ENCODE results near the gene SLC7A6OS.

Gene SLC7A6OS

DNA sequence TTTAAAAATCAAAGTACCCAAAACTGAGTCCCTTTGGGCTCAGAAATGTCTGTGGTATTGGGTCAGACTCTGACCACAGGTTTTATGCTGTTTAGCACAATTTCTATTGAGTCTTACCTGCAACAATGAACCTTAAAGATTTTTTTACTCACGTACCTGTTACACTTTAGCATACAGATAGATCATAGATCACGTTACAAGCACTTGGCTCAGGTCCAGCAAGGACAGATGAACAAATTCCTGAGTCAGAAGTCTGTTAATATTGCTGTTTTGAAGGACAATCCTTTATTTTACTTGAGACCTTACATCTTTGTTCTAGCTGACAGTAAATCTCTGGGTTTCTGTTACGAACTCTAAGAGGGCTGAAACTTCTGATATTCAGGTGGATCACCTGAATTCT, 12.8 kb downstream of the SLC7A6OS start:
- Histone ChIP-seq H3K27me3 (ENCODE audit: control insufficient read depth in 3 of 3, insufficient read depth in 3 of 3, low read depth in 1 of 3, low read length in 3 of 3) (no peaks in the 10 kb centered on the region), H3K9me3 (replicated peaks in 1 of 2; ENCODE audit: control insufficient read depth in 2 of 2, insufficient read depth in 1 of 2, low read depth in 1 of 2, low read length in 2 of 2) (no peaks in the 10 kb centered on the region), H2AFZ (ENCODE audit: low read length) (no peak overlapping the region), H3K4me3 (ENCODE audit: low read length in 2 of 2) (no peak overlapping the region), H2BK5ac (ENCODE audit: low read length) (no peak overlapping the region), H3K79me1 (ENCODE audit: low read depth, low read length) (no peaks in the 10 kb centered on the region), H2BK120ac (ENCODE audit: low read depth, low read length) (no peak overlapping the region), H3K4ac (ENCODE audit: low read length) (no peak overlapping the region), H4K8ac (ENCODE audit: low read depth, low read length) (no peak overlapping the region), H3K27ac (replicated peaks; ENCODE audit: low read length) (no peak overlapping the region), H3K36me3 (replicated peaks in 1 of 2; ENCODE audit: control insufficient read depth in 2 of 2, insufficient read depth in 2 of 2, low read length in 2 of 2) (peaks cover 48 to 94% of the 10 kb centered on the region in 2 donors), H3K9ac (ENCODE audit: low read depth, low read length, poor library complexity) (no peak overlapping the region), H3K14ac (ENCODE audit: low read length) (no peak overlapping the region), H4K91ac (ENCODE audit: low read depth, low read length, poor library complexity) (no peak overlapping the region), H3K4me2 (ENCODE audit: insufficient read depth, low read length, poor library complexity, severe bottlenecking) (no peak overlapping the region), H2BK15ac (ENCODE audit: low read length) (no peak overlapping the region), H3K18ac (ENCODE audit: low read length) (no peak overlapping the region), H3K4me1 (ENCODE audit: control insufficient read depth in 2 of 2, insufficient read depth in 1 of 2, low read depth in 1 of 2, low read length in 2 of 2) (no peaks in the 10 kb centered on the region), H2AK5ac (ENCODE audit: low read depth, low read length) (no peak overlapping the region), H2BK12ac (ENCODE audit: low read length) (no peak overlapping the region), H3K23ac (ENCODE audit: low read depth, low read length, poor library complexity) (no peak overlapping the region)
- DNase-seq (ENCODE audit: low spot score): no peak
- no CpG with 5 or more reads among the region's 3 CpGs for WGBS, 2 donors (ENCODE audit: extremely low coverage in 2 of 2, insufficient read length in 2 of 2, insufficient replicate concordance in 1 of 2)

DNA sequence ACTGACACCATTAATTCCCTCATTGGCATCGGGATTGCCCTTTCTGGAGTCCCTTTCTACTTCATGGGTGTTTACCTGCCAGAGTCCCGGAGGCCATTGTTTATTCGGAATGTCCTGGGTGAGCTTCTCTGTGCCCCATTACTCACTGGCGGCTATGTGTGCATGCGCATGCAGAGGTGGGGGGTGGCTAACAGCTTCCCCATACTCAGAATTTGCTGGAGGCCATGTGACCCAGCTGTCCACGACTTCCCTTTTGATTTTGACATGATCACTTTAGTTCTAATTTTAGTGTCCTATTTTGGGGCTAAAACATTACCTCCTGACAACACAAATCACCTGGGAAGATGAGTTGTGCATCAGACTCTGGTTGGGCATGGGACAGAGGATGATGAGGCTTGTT, 14.1 kb downstream of the SLC7A6OS start:
- Histone ChIP-seq H3K23ac (ENCODE audit: low read depth, low read length, poor library complexity) (no peak overlapping the region), H3K4me1 (ENCODE audit: control insufficient read depth in 2 of 2, insufficient read depth in 1 of 2, low read depth in 1 of 2, low read length in 2 of 2) (no peaks in the 10 kb centered on the region), H3K18ac (ENCODE audit: low read length) (no peak overlapping the region), H2BK12ac (ENCODE audit: low read length) (no peak overlapping the region), H3K27me3 (ENCODE audit: control insufficient read depth in 3 of 3, insufficient read depth in 3 of 3, low read depth in 1 of 3, low read length in 3 of 3) (no peaks in the 10 kb centered on the region), H3K79me1 (ENCODE audit: low read depth, low read length) (no peaks in the 10 kb centered on the region), H2BK5ac (ENCODE audit: low read length) (no peak overlapping the region), H2BK120ac (ENCODE audit: low read depth, low read length) (no peak overlapping the region), H4K91ac (ENCODE audit: low read depth, low read length, poor library complexity) (no peak overlapping the region), H3K27ac (replicated peaks; ENCODE audit: low read length) (no peak overlapping the region), H2BK15ac (ENCODE audit: low read length) (no peak overlapping the region), H2AK5ac (ENCODE audit: low read depth, low read length) (no peak overlapping the region), H3K14ac (ENCODE audit: low read length) (no peak overlapping the region), H4K8ac (ENCODE audit: low read depth, low read length) (no peak overlapping the region), H3K9ac (ENCODE audit: low read depth, low read length, poor library complexity) (no peak overlapping the region), H3K36me3 (replicated peaks in 1 of 2; ENCODE audit: control insufficient read depth in 2 of 2, insufficient read depth in 2 of 2, low read length in 2 of 2) (peaks cover 39 to 92% of the 10 kb centered on the region in 2 donors), H3K9me3 (replicated peaks in 1 of 2; ENCODE audit: control insufficient read depth in 2 of 2, insufficient read depth in 1 of 2, low read depth in 1 of 2, low read length in 2 of 2) (no peaks in the 10 kb centered on the region), H2AFZ (ENCODE audit: low read length) (no peak overlapping the region), H3K4ac (ENCODE audit: low read length) (no peak overlapping the region), H3K4me2 (ENCODE audit: insufficient read depth, low read length, poor library complexity, severe bottlenecking) (no peak overlapping the region), H3K4me3 (ENCODE audit: low read length in 2 of 2) (no peak overlapping the region)
- WGBS, 2 donors (ENCODE audit: extremely low coverage in 2 of 2, insufficient read length in 2 of 2, insufficient replicate concordance in 1 of 2): no CpG with 5 or more reads among the region's 6 CpGs
- DNase-seq (ENCODE audit: low spot score): no peak

DNA sequence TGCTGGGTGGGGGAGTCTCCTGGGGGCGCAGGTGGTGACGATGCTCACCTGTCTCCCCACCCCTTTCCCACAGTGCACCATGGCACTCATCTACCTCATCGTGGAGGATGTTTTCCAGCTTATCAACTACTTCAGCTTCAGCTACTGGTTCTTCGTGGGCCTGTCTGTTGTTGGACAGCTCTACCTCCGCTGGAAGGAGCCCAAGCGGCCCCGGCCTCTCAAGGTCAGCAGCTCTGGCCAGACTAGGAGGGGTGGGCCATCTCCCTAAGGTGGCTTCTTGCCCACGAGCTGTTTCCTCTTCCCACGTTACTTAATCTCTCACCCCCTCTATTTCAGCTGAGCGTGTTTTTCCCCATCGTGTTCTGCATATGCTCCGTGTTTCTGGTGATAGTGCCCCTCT, 14.5 kb downstream of the SLC7A6OS start:
- H3K27ac ChIP-seq (replicated peaks; ENCODE audit: low read length): no peak overlapping the region
- no peak overlapping the region for H2BK120ac ChIP-seq (ENCODE audit: low read depth, low read length)
- H3K27me3 ChIP-seq (ENCODE audit: control insufficient read depth in 3 of 3, insufficient read depth in 3 of 3, low read depth in 1 of 3, low read length in 3 of 3): no peaks in the 10 kb centered on the region
- H2AFZ ChIP-seq (ENCODE audit: low read length): no peak overlapping the region
- H3K9me3 ChIP-seq (replicated peaks in 1 of 2; ENCODE audit: control insufficient read depth in 2 of 2, insufficient read depth in 1 of 2, low read depth in 1 of 2, low read length in 2 of 2): no peaks in the 10 kb centered on the region
- no peak overlapping the region for H3K4me2 ChIP-seq (ENCODE audit: insufficient read depth, low read length, poor library complexity, severe bottlenecking)
- no peak overlapping the region for H3K9ac ChIP-seq (ENCODE audit: low read depth, low read length, poor library complexity)
- H3K4ac ChIP-seq (ENCODE audit: low read length): no peak overlapping the region
- no CpG with 5 or more reads among the region's 12 CpGs for WGBS, 2 donors (ENCODE audit: extremely low coverage in 2 of 2, insufficient read length in 2 of 2, insufficient replicate concordance in 1 of 2)
- no peak for DNase-seq (ENCODE audit: low spot score)
- no peak overlapping the region for H2AK5ac ChIP-seq (ENCODE audit: low read depth, low read length)
- H4K8ac ChIP-seq (ENCODE audit: low read depth, low read length): no peak overlapping the region
- H3K23ac ChIP-seq (ENCODE audit: low read depth, low read length, poor library complexity): no peak overlapping the region
- no peak overlapping the region for H2BK15ac ChIP-seq (ENCODE audit: low read length)
- H3K4me1 ChIP-seq (ENCODE audit: control insufficient read depth in 2 of 2, insufficient read depth in 1 of 2, low read depth in 1 of 2, low read length in 2 of 2): no peaks in the 10 kb centered on the region
- H2BK5ac ChIP-seq (ENCODE audit: low read length): no peak overlapping the region
- H3K4me3 ChIP-seq (ENCODE audit: low read length in 2 of 2): no peak overlapping the region
- H3K14ac ChIP-seq (ENCODE audit: low read length): no peak overlapping the region
- H4K91ac ChIP-seq (ENCODE audit: low read depth, low read length, poor library complexity): no peak overlapping the region
- no peak overlapping the region for H3K18ac ChIP-seq (ENCODE audit: low read length)
- no peaks in the 10 kb centered on the region for H3K79me1 ChIP-seq (ENCODE audit: low read depth, low read length)
- H3K36me3 ChIP-seq (replicated peaks in 1 of 2; ENCODE audit: control insufficient read depth in 2 of 2, insufficient read depth in 2 of 2, low read length in 2 of 2): peaks cover 41 to 92% of the 10 kb centered on the region in 2 donors
- H2BK12ac ChIP-seq (ENCODE audit: low read length): no peak overlapping the region

DNA sequence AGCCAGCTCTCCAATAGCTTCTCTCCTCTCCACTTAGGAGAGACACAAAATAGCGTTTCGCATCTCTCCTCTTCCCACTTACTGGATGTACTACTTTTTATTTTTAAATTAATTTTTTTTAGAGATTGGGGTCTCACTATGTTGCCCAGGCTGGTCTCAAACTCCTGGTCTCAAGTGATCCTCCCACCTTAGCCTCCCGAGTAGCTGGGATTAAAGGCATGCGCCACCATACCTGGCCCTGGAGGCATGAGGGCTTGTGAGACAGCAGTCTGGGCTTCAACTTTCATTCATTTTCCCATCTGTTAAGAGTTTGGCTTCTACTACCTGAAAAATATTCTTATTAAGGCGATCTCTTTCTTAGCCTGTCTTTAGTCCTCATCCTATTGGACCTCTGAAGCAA, 18.3 kb downstream of the SLC7A6OS start:
- no CpG with 5 or more reads among the region's 5 CpGs for WGBS, 2 donors (ENCODE audit: extremely low coverage in 2 of 2, insufficient read length in 2 of 2, insufficient replicate concordance in 1 of 2)
- Histone ChIP-seq H3K23ac (ENCODE audit: low read depth, low read length, poor library complexity) (no peak overlapping the region), H3K79me1 (ENCODE audit: low read depth, low read length) (peaks cover 3% of the 10 kb centered on the region), H3K27ac (replicated peaks; ENCODE audit: low read length) (no peak overlapping the region), H3K9ac (ENCODE audit: low read depth, low read length, poor library complexity) (no peak overlapping the region), H3K4me2 (ENCODE audit: insufficient read depth, low read length, poor library complexity, severe bottlenecking) (no peak overlapping the region), H2AFZ (ENCODE audit: low read length) (no peak overlapping the region), H4K91ac (ENCODE audit: low read depth, low read length, poor library complexity) (no peak overlapping the region), H2AK5ac (ENCODE audit: low read depth, low read length) (no peak overlapping the region), H3K14ac (ENCODE audit: low read length) (no peak overlapping the region), H4K8ac (ENCODE audit: low read depth, low read length) (no peak overlapping the region), H2BK15ac (ENCODE audit: low read length) (no peak overlapping the region), H2BK5ac (ENCODE audit: low read length) (no peak overlapping the region), H3K27me3 (ENCODE audit: control insufficient read depth in 3 of 3, insufficient read depth in 3 of 3, low read depth in 1 of 3, low read length in 3 of 3) (no peaks in the 10 kb centered on the region), H3K9me3 (replicated peaks in 1 of 2; ENCODE audit: control insufficient read depth in 2 of 2, insufficient read depth in 1 of 2, low read depth in 1 of 2, low read length in 2 of 2) (no peaks in the 10 kb centered on the region), H3K4me1 (ENCODE audit: control insufficient read depth in 2 of 2, insufficient read depth in 1 of 2, low read depth in 1 of 2, low read length in 2 of 2) (peaks cover 0 to 1% of the 10 kb centered on the region in 2 donors), H3K4ac (ENCODE audit: low read length) (no peak overlapping the region), H3K18ac (ENCODE audit: low read length) (no peak overlapping the region), H3K4me3 (ENCODE audit: low read length in 2 of 2) (no peak overlapping the region), H2BK12ac (ENCODE audit: low read length) (no peak overlapping the region), H3K36me3 (replicated peaks in 1 of 2; ENCODE audit: control insufficient read depth in 2 of 2, insufficient read depth in 2 of 2, low read length in 2 of 2) (peaks cover 21 to 77% of the 10 kb centered on the region in 2 donors), H2BK120ac (ENCODE audit: low read depth, low read length) (no peak overlapping the region)
- DNase-seq (ENCODE audit: low spot score): no peak
